Inferior parietal cortex (tissue), 1 donor: ENCODE data around the gene SYT7.

Source experiments
- DNase-seq: peaks from one replicate; pipeline ENCODE4 v3.0.0-alpha.2; 2016; ENCODE audit errors: extremely low spot score

Gene SYT7

DNA sequence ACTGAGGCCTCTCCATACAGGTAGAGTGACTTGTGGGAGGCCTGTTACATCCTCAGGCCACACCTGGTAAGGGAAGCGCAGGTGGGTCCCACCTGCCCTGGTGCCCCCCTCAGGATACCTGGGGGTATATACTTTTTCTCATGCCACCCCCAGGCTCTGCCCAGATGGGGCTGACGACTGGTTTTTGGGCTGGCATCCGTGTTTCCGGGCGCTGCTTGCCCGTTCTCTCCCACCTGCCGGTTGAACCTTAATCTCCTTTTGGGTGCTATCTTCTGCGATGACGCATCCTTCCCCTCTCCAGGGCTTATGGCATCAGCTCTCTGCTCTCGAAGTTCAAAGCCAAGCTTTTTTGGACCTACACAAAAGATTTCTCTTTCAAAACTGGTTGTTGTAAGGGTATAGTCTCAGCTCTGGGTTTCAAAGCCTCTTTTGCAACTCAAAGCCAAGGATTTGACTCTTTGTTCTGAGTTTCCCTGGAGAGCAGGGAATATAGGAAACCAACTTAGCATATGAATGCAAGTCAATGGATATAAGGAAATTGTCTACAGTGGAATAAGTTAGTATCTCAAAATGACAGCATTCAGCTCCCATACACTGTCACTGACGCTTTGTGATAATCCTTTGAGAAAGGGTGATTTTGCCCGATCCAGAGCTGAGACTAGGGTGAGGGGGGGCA lies 80.9 kb downstream of the SYT7 start:
- DNase-seq: no peak

DNA sequence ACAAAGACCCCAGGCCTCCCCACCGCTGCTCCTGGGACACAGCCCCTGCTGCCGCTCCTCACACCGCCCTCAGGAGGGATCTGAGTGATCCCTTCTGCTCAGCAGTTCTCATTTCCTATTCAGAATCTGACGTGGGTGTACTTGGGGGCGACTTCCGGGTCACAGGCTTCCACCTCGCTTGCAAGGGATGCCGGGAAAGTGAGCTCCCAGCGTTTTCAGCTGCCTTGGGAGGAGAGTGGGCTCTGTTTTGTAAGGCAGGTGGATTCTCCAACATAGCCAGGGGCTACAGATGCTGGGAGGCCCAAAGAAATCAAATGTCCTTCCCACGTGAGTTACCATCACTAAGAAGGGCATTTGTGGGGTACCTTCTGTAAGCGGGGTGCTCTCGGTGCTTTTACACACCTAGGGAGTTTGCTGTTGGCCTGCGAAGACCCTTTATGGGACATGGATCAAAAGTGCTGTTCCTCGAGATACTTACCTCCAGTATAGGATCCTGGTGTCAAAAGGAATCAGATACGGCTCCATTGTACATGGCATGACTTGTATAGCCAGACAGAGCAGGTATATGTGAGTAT lies 82.0 kb downstream of the SYT7 start:
- DNase-seq: no peak

DNA sequence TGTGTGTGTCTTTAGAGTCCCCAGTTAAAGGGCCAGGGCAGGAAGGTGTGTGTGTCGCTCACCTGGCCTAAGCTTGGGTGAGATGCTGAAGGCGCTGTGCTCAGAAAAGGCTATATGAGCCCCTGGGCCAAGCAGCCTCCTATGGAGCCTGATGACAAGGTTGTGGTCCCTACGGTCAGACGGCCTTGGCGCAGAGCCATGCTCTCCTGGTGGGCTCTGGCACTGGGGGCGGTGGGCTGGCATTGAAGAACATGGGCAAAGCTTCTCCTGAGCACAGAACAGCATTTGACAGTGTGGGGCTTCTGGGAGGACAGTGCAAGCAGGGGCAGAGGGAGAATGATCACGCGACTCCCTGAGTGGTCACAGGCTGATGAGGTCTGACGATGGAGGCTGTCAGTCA lies 83.0 kb downstream of the SYT7 start:
- no peak for DNase-seq

DNA sequence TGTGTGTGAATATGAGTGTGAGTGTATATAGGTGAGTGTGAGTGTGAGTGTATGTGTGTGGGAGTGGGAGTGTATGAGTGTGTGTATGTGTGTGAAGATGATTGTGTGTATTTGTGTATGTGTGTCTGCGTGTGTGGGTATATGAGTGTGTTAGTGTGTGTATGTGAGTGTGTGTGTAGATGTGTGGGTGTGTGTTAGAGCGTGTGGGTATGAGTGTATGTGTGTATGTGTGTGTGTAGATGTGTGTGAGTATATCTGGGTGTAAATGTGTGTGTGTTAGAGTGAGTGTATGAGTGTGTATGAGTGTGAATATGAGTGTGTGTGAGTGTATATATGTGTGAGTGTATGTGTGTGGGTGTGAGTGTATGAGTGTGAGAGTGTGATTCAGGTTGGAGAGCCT lies 83.4 kb downstream of the SYT7 start:
- DNase-seq: no peak

DNA sequence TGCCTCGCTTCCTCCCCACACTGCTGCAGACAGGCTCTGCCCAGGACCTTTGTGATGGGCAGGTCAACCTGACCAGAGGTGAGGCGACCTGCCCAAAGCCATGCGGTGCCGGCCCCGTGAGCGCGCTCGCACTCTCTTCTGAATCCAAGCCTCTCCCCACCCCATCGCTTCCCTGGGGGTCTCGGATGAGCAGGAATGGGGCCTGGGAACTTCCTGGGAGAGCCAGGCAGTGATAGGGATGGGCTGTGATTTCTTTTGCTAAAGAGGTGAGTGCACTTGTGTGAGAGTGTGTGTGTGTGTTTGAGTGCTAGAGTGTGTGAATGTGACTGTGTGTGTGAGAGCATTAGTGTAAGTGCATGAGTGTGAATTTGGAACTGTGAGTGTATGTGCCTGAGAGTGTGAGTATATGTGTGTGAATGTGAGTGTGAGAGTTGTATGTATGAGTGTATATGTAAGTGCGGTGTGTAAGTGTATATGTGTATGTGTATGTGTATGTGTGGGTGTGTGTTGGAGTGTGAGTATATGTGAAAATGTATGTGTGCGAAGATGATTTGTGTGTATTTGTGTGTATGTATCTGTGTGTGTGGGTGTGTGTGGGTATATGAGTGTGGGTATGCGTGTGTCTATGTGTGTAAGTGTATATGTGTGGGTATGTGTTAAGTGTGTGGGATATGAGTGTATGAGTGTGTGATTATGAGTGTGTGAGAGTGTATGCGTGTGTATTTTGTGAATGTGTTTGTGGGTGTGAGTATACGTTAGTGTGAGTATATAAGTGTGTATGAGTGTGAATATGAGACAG lies 84.1 kb downstream of the SYT7 start:
- no peak for DNase-seq

DNA sequence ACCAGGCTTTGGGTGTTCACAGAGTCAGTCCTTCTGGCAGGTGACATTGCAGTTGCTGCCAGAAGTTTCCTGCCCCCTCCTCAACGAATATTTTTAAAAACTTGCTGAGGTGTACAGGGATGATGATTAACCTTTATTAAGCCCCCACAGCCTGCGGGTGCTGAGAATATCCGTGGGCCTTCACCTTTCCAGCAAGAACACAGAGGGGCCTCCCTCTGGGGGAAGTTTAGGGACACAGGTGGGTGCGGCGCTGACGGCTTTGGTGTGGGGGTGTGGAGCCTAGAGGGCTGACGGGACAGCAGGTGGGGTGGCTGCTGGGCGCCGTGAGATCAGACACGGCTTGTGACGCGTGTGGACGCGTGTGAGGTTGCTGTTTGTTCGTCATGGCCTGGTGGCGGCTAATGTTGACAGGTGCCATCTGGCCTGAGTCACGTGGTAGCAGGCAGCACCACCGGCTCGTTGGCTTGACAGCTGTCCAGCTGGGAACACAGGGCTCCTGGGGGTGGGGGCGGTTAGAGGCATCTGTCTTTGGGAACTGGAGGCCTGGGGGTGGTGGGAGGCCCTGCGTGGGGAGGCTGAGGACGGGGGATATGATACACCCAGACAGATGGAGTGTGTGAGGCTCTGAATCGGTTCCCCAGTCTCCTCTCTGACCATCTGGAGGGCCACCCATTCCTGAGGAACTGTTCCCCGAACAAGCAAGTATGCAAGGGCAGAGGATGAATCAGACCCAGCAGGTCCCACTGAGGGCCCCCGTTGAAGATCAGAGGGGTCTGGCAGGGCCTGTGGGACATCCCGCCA lies 84.9 kb downstream of the SYT7 start:
- no peak for DNase-seq

DNA sequence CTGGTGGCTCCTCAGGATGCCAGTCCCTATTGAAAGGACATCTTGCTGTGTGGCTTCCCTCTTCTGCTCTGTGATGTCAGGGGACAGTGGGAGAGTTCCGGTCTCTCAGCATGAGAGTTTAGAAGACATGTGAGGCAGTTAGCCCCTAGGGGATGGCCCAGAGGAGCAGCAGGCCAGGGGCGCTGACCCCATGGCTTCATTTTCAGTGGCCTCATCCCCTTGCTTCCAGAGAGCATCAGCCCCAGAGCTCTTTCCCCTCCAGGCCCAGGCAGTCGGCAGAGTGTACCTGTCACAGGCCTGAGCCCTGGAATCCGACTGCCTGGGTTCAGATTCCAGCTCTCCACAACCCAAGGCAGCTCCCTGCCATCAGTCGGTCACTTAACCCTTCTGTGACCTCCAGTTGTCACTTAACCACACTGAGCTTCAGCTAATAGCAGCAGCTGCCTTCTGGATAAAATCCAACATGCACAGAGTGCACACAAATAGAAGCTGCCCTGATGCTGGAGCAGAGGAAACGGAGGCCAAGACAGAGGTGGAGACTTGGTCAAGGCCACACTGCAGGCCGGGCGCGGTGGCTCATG lies 86.4 kb downstream of the SYT7 start:
- DNase-seq: no peak

DNA sequence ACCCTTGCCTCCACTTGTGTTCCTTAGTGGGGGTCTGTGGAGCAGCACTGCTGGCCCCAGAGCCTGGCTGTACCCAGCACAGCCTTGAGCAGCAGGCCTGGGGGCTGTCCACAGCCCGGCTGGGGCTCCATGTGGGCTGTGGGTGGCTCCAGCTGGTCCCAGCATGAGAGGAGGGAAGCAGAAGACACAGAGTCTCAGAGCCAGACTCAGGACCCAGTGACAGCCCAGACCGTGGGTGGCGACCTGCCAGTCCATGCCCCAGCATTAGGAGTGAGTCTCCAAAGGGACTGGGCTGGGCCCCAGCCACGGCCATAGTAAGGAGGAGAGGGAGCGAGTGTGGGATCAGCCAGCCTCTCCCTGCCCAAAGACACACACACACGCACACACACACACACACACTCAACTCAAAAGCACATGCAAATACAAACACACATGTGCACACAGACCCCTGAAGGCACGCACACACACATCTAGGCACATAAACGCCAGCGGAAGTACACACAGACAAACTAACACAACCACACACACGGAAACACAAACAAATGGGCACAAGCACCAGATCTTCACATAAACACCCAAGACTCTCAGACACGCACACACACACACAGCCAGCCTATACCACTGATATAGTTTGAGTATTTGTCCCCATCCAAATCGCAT lies 89.0 kb downstream of the SYT7 start:
- DNase-seq: no peak

DNA sequence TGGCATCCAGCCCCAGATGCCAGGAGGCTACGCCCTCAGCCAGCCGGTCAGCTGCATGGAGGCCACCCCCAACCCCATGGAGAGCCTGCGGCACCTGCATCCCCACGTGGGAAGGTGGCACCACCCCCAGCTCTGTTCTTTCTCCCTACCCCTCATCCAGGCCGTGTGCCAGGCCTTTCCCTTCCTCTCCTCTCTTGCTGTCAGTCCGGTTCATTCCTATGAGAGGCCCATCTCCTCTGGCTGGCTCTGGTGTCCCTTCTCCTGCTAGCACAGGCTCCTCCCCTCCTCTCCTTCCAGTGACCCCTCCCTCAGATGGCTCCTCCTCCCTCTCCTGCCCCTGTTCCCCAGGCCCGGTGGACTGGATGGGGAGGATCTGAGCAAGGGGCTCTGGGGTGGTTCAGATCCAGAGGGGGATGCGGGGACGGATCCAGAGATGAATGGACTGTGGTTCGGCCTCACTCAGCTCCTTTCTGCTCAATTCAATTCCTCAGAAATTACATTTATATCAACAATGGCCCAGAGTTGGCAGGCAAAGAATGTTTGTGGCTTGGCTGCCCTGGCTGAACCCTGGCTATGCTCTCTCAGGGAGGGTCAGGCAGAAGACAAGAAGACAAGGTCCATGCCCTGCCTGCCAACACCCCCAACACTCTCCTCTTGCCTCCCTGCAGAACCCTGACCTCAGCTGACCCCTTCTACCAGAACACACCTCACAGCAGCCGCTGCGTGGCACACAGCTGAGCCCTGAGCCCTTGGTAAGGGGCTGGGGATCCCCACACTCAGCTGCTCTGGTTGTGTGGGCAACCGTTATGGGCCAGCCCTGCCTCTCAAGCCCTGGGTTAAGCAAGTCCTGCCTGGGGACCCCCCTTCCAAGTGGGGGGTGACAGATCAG lies 90.8 kb downstream of the SYT7 start:
- DNase-seq: no peak

DNA sequence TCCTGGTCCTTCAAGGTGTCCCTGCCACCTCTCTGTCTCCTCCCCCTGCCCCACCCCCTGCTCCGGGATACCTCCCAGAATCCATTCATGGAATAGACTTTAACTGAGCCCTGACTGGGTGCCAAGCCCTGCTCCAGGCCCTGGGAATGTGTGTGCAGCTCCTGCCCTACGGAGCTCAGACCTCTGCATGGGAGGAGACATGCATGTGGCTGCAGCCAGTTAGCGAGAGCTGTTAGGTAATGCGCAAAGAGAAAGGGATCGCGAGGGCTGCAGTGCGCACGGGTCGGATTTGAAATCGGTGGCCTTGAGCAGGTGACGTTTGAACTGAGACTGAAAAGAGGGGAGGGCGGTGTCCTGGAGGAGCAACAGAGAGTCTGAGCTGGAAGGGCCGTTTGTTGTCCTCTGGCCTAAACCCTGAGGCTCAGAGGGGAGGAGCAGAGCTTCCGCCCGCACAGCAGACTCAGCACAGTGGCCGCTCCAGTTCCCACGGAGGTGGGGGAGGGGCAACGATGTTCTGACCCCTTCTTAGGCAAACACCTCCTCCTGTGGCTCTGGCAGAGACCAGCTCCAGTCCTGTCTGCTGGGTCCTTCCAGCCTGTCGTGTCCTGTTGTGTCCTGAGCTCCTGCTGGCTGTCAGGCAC lies 92.1 kb downstream of the SYT7 start:
- DNase-seq: no peak

DNA sequence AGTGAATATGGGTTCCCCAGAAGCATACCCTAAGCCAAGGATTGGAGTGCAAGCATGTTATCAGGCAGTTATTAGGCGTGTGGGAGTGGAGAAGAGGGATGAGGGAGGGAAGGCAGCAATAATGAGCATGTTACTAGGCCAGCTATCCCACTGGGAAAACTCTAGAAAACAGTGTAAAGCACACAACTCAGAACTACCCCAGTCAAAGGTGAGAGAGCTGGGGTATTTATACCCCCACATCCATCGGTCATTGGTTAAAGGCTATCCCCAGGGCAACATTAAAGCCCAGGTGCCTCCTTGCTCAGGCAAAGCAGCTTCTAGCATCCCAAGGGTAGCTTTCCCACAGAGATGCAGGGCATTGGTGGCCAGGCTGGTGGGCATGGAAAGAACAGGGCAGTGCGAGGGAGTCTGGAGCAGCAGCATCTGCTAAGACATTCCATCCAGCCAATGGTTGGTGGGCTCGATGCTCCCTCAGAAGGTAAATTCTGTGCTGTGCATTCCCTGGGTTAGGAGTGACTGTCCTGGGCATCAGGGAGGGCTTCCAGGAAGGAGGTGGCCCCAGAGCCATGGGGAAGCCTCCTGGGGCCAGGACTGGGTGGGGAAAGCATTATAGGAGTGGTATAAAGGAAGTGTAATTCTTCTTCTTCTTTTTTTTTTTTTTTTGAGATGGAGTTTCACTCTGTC lies 93.4 kb downstream of the SYT7 start:
- no peak for DNase-seq

DNA sequence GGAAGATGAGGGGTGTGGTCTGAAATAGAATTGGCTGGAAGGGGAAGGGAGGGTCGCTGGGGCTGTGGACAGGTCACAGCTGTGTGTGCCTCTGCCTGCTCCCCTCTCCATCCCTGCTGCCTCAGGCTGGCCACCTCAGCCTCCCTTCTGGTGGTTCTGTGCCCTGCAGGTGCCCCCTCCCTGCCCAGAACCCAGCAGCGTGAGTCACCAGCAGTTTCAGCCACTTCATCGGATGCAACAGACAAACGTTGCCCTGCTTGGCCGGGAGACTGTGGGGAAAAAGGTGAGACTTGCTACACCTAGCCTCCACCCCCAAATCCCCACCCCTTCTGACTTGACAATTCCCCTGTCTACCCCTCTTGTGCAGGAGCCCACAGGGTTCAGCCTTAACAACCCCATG lies 94.1 kb downstream of the SYT7 start:
- no peak for DNase-seq

DNA sequence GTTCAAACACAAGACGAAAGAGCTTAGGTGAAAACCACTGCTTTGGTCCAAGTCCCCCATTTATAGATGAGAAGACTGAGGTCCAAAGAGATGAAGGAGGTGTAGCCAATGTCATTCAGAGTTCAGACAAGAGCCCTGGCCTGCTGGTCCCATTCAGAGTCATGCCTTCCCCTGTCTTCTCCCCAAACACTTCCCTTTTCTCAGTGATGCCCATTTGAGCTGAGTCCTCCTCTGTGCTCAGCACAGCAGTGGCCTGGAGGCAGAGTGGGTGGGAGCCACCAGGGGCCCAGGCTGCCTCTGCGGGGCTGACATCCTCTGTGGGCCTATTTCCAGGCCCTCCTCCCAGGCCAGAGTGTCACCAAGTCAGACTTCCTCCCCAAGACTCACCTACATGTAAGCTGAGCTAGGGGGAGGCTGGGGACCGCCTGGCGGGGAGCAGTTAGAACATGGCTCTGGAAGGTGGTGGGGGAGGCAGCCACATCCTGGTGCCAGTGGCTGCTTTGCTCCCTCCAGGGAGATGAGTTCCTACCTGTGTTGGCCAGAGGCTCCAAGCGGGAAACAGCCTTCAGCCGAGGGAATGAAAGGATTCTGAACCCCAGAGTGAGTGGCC lies 94.8 kb downstream of the SYT7 start:
- no peak for DNase-seq

DNA sequence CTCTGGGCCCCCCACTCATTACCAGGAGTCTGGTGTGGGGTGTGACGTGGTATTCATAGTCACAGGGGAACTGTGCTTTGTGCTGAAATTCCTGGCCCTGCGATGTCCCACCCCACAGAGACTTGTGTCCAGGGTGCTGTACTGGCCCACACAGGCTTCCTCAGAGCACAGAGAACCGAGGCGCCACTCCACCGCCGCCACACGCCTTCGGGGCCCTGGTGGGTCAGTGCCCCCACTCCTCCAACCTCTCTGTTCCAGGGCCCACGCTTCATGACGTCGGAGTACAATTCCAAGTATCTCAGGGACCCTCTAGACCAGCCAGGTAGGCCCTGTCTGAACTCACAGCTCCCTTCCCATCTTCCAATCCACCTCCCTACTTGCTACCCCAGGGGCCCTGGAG lies 95.8 kb downstream of the SYT7 start:
- DNase-seq: no peak

DNA sequence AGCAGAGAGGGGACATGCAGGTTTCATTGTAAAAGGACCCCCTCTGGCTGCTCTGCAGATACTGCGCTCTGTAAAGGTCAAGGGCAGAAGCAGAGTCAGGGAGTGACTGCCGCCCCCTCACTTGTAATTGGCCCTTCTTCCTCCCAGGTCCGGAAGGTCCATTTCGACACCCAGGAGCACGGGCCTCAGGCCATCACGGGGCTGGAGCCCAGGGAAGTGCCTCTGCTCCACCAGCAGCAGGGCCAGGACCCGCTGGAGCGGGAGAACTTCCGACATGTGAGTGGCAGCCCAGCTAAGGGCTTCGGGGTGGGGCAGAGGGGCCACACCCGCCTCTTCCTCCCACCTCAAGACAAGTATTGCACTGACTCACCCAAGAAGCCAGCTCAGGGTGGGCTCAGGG lies 96.3 kb downstream of the SYT7 start:
- no peak for DNase-seq

DNA sequence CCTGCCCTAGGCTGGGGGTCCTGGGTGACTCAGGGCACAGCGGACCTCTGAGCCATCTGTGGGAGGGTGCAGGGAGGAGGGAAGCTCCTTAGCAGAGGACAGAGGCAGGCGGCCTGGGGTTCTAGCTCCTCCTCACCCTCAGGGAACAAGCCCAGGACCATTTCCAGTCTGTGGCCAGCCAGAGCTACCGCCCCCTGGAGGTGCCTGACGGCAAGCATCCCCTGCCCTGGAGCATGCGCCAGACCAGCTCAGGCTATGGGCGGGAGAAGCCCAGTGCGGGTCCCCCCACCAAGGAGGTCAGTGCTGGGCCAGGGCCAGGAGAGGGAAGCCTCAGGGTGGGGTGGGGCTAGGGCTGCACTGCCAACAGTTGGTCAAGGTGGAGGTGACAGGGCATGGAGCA lies 98.4 kb downstream of the SYT7 start:
- DNase-seq: no peak

DNA sequence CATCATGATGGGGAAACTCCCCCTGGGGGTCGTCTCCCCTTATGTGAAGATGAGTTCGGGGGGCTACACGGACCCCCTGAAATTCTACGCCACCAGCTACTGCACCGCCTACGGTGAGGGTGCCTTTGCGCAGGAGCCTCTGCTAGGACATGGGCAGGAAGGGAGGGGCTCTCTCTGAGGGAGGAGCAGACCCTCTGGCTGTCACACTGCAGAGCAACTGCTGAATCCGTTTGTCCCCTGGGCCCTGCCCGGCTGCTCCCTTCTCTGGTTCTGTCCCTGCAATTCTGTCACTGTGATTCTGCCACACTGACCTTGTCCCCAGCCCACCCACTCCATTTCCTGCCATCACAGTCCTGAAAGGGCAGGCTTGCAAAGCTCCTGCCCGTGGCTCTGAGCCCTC lies 99.1 kb downstream of the SYT7 start:
- DNase-seq: no peak

DNA sequence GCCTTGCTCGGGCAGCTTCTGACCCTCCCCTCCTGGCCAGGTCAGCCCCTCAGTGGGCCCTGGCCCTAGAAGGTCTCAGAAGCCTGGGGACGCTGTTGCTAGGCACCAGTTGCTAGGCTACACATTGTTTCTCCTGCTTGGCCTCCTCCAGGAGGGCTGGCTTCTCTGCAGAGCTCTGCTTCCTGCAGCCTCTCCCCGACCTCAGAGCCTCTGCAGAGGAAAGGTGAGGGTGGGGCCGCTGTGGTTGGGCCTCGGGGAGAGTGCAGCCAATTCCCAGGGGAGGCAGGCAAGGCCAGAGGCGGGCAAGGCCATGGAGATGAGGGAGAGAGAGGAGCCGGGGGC lies 99.9 kb downstream of the SYT7 start:
- DNase-seq: no peak
